GM19452 (cell line): ENCODE data around the gene SAMD5.

Experiments
- ATAC-seq: cut with Tn5 transposase; IDR thresholded peaks from one replicate; pipeline ENCODE4 v1.9.1; 2021; ENCODE audit not compliant: unreplicated experiment

SAMD5 gene

DNA sequence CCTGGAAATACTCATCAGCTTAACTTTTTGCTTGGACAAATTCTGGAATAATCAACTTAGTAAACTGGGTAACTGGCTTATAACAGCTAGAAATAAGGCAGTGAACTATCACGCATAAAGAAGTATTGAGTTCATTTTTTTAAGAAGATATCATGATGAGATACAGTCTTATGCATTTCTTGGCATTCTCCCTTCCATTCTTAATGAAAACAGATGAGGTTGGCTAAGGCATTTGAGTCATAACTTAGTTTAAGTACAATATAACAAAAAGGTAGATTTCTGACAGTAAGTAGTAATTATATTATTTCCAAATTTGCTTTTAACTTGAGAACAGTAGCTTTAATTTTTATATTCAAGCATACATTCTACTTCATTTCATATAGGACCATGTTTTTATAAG, 56.1 kb downstream of the SAMD5 start:
- no peak for ATAC-seq

DNA sequence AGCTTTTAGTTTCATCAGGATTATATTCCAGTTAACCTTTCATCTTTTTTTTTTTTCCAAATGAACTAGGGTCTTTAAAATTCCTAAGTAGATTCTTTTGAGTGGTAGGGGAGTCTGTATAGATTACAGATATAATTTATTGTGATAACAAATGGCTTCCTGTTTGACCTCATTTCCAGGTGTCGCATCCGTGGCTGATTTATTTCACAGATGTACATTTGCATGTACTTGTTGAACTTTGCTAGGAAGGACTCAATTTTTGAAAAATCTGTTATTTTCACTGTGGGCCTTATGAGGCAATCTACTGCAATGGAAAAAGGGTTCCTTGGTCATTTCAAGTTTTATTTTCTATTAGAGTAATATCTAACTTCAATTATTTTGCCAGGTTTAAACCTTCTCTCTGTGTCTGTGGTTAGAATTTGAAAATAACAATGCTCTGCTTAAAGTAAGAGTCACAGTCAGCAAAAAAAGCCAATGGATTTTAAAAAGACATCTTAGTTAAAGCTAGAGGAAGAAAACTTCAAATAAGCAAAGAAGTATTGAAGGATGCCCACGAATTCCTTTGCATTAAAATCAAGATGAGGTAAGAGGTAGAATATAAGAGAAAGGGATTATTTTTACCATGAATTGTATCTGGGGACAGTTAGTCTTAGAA, 57.9 kb downstream of the SAMD5 start:
- ATAC-seq, result no peak

DNA sequence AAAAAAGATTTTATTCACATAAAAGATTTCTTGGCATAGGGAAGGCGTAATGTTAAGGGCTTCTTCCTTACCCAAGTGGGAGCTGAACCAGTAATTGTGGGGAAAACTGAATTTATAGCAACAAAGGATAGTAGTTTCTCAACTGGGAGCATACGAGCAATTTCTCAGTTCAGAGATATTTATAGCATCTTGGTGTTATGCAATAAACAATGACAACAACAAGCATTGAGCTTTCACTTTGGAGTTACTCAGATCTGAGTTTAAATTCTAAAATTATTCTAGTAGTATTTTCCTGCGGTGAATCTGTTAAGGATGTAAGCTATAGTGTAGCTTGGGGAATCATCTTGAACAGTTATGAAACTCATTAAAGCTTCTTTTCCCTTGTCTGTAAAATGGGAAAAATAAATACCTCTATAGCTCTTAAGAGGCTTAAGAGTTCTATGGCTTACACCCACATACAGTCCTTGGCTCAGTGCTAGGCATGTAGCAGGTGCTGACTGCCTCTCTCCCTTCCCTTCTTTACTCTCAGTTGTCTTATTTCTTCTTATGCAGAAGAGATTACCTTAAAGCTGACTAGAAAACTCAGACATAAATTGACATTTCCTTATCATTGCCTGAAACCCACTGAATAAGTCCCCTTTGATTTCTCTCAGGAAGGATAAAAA, 58.8 kb downstream of the SAMD5 start:
- no peak for ATAC-seq

GRCh38 chr6:147569788-147570187, 61.3 kb downstream of the SAMD5 start:
- ATAC-seq, result no peak

GRCh38 chr6:147570681-147571080, 62.2 kb downstream of the SAMD5 start:
- no peak for ATAC-seq

DNA sequence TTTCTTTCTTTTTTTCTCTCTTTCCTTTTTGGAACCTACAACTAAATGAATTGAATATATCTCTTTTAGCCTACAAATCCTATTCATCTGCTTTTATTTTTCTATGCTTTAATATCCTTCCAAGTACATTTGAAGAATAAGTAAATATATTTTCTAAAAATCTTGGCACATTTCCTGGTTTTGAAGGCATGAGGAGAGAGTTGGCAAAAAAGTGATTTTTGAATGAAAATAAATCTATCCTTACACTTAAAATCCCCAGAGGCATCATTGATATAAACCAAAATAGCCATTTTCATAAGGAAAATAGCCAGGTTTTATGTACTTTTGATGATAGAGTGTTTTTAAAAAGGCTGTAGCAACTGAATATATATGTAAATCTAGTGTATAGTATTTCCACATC, 69.0 kb downstream of the SAMD5 start:
- no peak for ATAC-seq

GRCh38 chr6:147578159-147578558, 69.7 kb downstream of the SAMD5 start:
- ATAC-seq, result no peak

GRCh38 chr6:147578883-147579282, 70.4 kb downstream of the SAMD5 start:
- no peak for ATAC-seq

GRCh38 chr6:147579667-147580066, 71.2 kb downstream of the SAMD5 start:
- ATAC-seq, result no peak

GRCh38 chr6:147582991-147583390, 74.5 kb downstream of the SAMD5 start:
- ATAC-seq, result no peak

- no peak for ATAC-seq
These were observed 76.8 kb downstream of the SAMD5 start for GRCh38 chr6:147585256-147585655.

GRCh38 chr6:147586044-147586443, 77.6 kb downstream of the SAMD5 start:
- no peak for ATAC-seq

- ATAC-seq, result no peak
These were observed 79.4 kb downstream of the SAMD5 start for GRCh38 chr6:147587907-147588306.

DNA sequence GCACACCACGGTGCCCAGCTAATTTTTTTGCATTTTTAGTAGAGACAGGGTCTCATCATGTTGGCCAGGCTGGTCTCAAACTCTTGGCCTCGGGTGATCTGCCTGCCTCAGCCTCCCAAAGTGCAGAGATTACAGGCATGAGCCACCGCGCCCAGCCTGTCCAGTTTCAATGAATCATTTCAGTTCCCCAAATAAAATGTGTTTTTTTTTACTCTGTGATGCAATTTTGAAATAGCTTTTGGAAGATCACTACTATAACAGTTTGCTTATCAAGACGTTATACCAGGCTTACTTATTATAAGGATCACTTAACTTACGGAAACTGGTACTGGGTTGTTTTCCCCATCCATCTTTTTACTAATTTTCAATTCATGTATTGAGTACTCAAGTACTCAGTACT, 80.0 kb downstream of the SAMD5 start:
- no peak for ATAC-seq

DNA sequence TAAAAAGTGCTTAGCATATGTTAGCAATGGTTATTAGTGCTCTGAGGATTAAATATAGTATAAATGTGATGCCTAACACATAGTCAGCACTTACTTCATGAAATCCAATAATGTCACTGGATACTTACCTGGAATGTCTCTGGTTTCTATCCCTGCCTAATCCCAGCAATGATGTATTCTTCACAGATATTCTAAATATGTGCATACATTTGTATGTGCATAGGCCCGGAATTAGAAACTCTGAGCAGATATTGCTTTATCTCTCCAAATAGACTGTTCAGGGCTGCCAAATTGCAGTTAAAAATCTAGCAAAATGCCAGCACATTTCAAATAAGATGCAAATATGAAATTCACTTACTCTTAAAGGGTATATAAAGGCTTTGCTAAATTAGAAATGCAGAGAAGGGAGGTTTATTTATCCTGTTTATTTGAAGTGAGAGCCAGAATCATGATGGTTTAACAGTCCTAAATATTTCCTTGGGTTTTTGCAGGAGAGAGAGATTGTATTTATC, 81.3 kb downstream of the SAMD5 start:
- no peak for ATAC-seq

GRCh38 chr6:147595961-147596360, 87.5 kb downstream of the SAMD5 start:
- ATAC-seq, result no peak

- no peak for ATAC-seq
These were observed 95.0 kb downstream of the SAMD5 start for GRCh38 chr6:147603392-147604081.

GRCh38 chr6:147604373-147604772, 95.9 kb downstream of the SAMD5 start:
- no peak for ATAC-seq

- ATAC-seq, result no peak
These were observed 103.5 kb downstream of the SAMD5 start for GRCh38 chr6:147611992-147612391.

DNA sequence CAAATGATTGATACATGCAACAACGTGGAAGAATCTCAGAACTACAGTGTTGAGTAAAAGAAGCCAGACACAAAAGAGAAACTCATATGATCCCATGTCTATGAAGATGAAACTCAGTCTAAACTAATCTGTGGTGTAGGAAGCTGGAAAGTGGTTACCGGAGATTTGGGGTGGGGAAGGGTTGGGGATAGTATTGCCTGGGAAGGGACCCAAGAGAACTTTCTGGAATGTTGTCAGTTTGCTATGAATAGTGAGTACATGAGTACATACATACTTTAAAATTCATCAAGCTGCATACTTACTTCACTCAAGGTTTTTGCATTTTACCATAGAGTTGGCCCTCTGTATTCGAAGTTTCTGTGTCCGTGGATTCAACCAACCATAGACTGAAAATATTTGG, 106.0 kb downstream of the SAMD5 start:
- no peak for ATAC-seq

- ATAC-seq, result no peak
These were observed 107.4 kb downstream of the SAMD5 start for GRCh38 chr6:147615659-147616456.
